SK-N-SH treated with all-trans-retinoic acid at 6 μM for 48 hours (cell line): ENCODE results near the gene OR2W3.

Experiments used
- ATAC-seq: fragments of 200-7000 bp; cut with Tn5 transposase; 3 replicates; pipeline ENCODE4 v1.9.1; 2020; ENCODE audit warnings: mild to moderate bottlenecking, moderate library complexity
- ARNTL ChIP-seq: fragments of 450-650 bp; formaldehyde crosslinking; IDR thresholded peaks from 2 replicates; pipeline ENCODE4 v1.5.0; 2020; ENCODE audit warnings: low read depth, mild to moderate bottlenecking, moderate library complexity, borderline replicate concordance
- BACH2 ChIP-seq: fragments of 250-450 bp; sonication (Bioruptor Pico); IDR thresholded peaks from 2 replicates; pipeline ENCODE4 v1.9.0; 2021; ENCODE audit warnings: mild to moderate bottlenecking, borderline replicate concordance
- CREB5 ChIP-seq: fragments of 250-450 bp; sonication (Bioruptor Pico); IDR thresholded peaks from 2 replicates; pipeline ENCODE4 v1.5.1; 2020; ENCODE audit warnings: low read depth, mild to moderate bottlenecking, moderate library complexity
- CSDC2 ChIP-seq: fragments of 250-450 bp; sonication (Bioruptor Pico); IDR thresholded peaks from 2 replicates; pipeline ENCODE4 v1.5.0; 2020; ENCODE audit warnings: mild to moderate bottlenecking, moderate library complexity
- CSRNP3 ChIP-seq: fragments of 250-450 bp; sonication (Bioruptor Pico); IDR thresholded peaks from 2 replicates; pipeline ENCODE4 v1.5.1; 2021; ENCODE audit warnings: mild to moderate bottlenecking, moderate library complexity
- GLIS3 ChIP-seq: fragments of 250-450 bp; sonication (Bioruptor Pico); IDR thresholded peaks from 2 replicates; pipeline ENCODE4 v1.5.0; 2020; ENCODE audit warnings: mild to moderate bottlenecking, moderate library complexity
- ISL1 ChIP-seq: fragments of 250-450 bp; sonication (Bioruptor Pico); IDR thresholded peaks from 2 replicates; pipeline ENCODE4 v2.1.2; 2022; ENCODE audit warnings: mild to moderate bottlenecking, moderate library complexity
- POU6F1 ChIP-seq: fragments of 250-450 bp; sonication (Bioruptor Pico); IDR thresholded peaks from 2 replicates; pipeline ENCODE4 v1.8.0; 2021; ENCODE audit warnings: low read depth, mild to moderate bottlenecking, moderate library complexity, borderline replicate concordance
- PPARA ChIP-seq: fragments of 250-450 bp; sonication (Bioruptor Pico); IDR thresholded peaks from 2 replicates; pipeline ENCODE4 v1.5.0; 2020; ENCODE audit warnings: mild to moderate bottlenecking, borderline replicate concordance
- RARB ChIP-seq: fragments of 250-450 bp; sonication (Bioruptor Pico); IDR thresholded peaks from 2 replicates; pipeline ENCODE4 v1.8.0; 2021; ENCODE audit warnings: mild to moderate bottlenecking, moderate library complexity
- SNAI2 ChIP-seq: fragments of 250-450 bp; sonication (Bioruptor Pico); IDR thresholded peaks from 2 replicates; pipeline ENCODE4 v1.5.0; 2020; ENCODE audit warnings: mild to moderate bottlenecking, moderate library complexity
- TCF4 ChIP-seq: fragments of 250-450 bp; sonication (Bioruptor Pico); IDR thresholded peaks from 2 replicates; pipeline ENCODE4 v1.8.0; 2021; ENCODE audit warnings: mild to moderate bottlenecking, moderate library complexity, borderline replicate concordance
- TOX ChIP-seq: fragments of 250-450 bp; sonication (Bioruptor Pico); IDR thresholded peaks from 2 replicates; pipeline ENCODE4 v1.8.0; 2021; ENCODE audit warnings: mild to moderate bottlenecking, moderate library complexity, borderline replicate concordance
- ZFP3 ChIP-seq: fragments of 250-450 bp; sonication (Bioruptor Pico); IDR thresholded peaks from 2 replicates; pipeline ENCODE4 v1.5.0; 2020; ENCODE audit warnings: mild to moderate bottlenecking, moderate library complexity
- ZFP30 ChIP-seq: fragments of 450-650 bp; formaldehyde crosslinking; IDR thresholded peaks from 2 replicates; pipeline ENCODE4 v1.5.0; 2022; ENCODE audit warnings: mild to moderate bottlenecking, moderate library complexity
- ZNF565 ChIP-seq: fragments of 450-650 bp; formaldehyde crosslinking; conservative IDR thresholded peaks from 2 replicates; pipeline ENCODE4 v1.5.0; 2020; ENCODE audit warnings: low read depth, mild to moderate bottlenecking, moderate library complexity
- ZNF70 ChIP-seq: fragments of 450-650 bp; formaldehyde crosslinking; IDR thresholded peaks from 2 replicates; pipeline ENCODE4 v1.5.0; 2020; ENCODE audit warnings: mild to moderate bottlenecking, moderate library complexity
- ZNF8 ChIP-seq: fragments of 450-650 bp; formaldehyde crosslinking; IDR thresholded peaks from 2 replicates; pipeline ENCODE4 v1.5.0; 2020; ENCODE audit warnings: mild to moderate bottlenecking, moderate library complexity

OR2W3 gene

GRCh38 chr1:247908766-247909165 is 13.4 kb downstream of the OR2W3 start:
- no peak for TF ChIP-seq ZNF8
- no peak for TF ChIP-seq CSRNP3 (CRISPR knock-in tag)
- TF ChIP-seq ZNF565 (CRISPR knock-in tag), result no peak
- no peak for TF ChIP-seq TOX (CRISPR knock-in tag)
- TF ChIP-seq CREB5 (CRISPR knock-in tag), result no peak
- no peak for TF ChIP-seq ARNTL
- TF ChIP-seq ISL1 (CRISPR knock-in tag), result no peak
- TF ChIP-seq ZFP30 (CRISPR knock-in tag), result no peak
- no peak for TF ChIP-seq RARB (CRISPR knock-in tag)
- ATAC-seq, result no peak

- TF ChIP-seq SNAI2 (CRISPR knock-in tag), result no peak
- TF ChIP-seq ZNF8, result no peak
- no peak for TF ChIP-seq TOX (CRISPR knock-in tag)
- no peak for TF ChIP-seq POU6F1 (CRISPR knock-in tag)
- TF ChIP-seq ZNF565 (CRISPR knock-in tag), result no peak
- TF ChIP-seq CSDC2 (CRISPR knock-in tag), result no peak
- no peak for TF ChIP-seq GLIS3 (CRISPR knock-in tag)
- no peak for TF ChIP-seq RARB (CRISPR knock-in tag)
- no peak for TF ChIP-seq PPARA (CRISPR knock-in tag)
- no peak for TF ChIP-seq CSRNP3 (CRISPR knock-in tag)
- no peak for TF ChIP-seq ZFP3
- no peak for TF ChIP-seq TCF4 (CRISPR knock-in tag)
- no peak for TF ChIP-seq ZNF70 (CRISPR knock-in tag)
- no peak for TF ChIP-seq ARNTL
- no peak for TF ChIP-seq CREB5 (CRISPR knock-in tag)
- ATAC-seq, result no peak
Measured at GRCh38 chr1:247913786-247914185, 18.4 kb downstream of the OR2W3 start.

- ATAC-seq, result no peak
Measured at GRCh38 chr1:247914941-247915662, 19.7 kb downstream of the OR2W3 start.

GRCh38 chr1:247919952-247920351 is 24.6 kb downstream of the OR2W3 start, which contains the start of gene OR2T8:
Gene OR2T8, plus strand, starts transcription at chr1:247920252. Its CDS starts 766 bp downstream, at chr1:247921018.
- no peak for ATAC-seq
- TF ChIP-seq POU6F1 (CRISPR knock-in tag) (no peak), CSRNP3 (CRISPR knock-in tag) (no peak), ZNF70 (CRISPR knock-in tag) (no peak), ZNF565 (CRISPR knock-in tag) (no peak), CREB5 (CRISPR knock-in tag) (no peak), ZNF8 (no peak), ZFP30 (CRISPR knock-in tag) (no peak), PPARA (CRISPR knock-in tag) (no peak), TCF4 (CRISPR knock-in tag) (no peak), RARB (CRISPR knock-in tag) (no peak), GLIS3 (CRISPR knock-in tag) (no peak), BACH2 (no peak)

More at GRCh38 chr1:247914941-247915662, 19.7 kb downstream of the OR2W3 start:
- TF ChIP-seq ZFP30 (CRISPR knock-in tag) (no peak), TOX (CRISPR knock-in tag) (no peak), ZFP3 (no peak), TCF4 (CRISPR knock-in tag) (no peak)
